ENCODE measurements around the gene NLGN1. TPM values are rescaled to one million over a fixed set of nuclear protein-coding genes. Genes with fewer than 3 reads are reported as not detected.

NLGN1 gene
- total and polyA plus RNA-seq, 2 of the 8 experiments (the other 6 are each of a cell fraction or from before 2014, with no cell fraction given) = 7.8 to 14.8 TPM

DNA sequence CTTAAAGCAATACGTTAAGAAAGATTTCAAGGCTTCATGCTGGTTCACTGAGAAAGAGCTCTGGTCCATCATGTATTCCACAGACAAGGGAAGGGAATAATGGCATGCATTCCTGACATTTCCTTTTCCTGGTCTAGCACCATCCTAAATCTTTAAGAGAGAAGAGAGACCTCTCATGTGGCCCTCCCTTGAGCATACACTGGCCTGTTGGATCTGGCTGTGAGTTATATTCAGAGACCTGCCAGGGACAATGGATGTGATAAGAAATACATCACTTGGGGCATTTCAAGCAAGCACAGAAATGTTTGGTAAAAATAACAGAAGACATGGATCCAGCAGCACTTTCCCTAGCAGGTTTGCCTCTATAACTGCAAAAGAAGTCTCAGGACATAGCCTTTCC, 507.8 kb downstream of the NLGN1 start:
- H2BK5ac ChIP-seq (ENCODE audit: low read depth, low read length) = no peak overlapping the region
- H3K27ac ChIP-seq (ENCODE audit: low read depth, low read length) = no peak overlapping the region
- no peak for FAIRE-seq
- no peak overlapping the region for H3K14ac ChIP-seq (ENCODE audit: insufficient read length)
- no peak overlapping the region; a peak in 1 of 7 replicates for H3K9ac ChIP-seq (replicated peaks in 1 of 4; ENCODE audit: extremely low read depth in 1 of 4, low read depth in 3 of 4, low read length in 3 of 4)
- 95% methylated on average over 1 of the region's 1 CpG; no CpG with 5 or more reads in 1 of the 2 experiments for WGBS, 2 experiments (ENCODE audit: extremely low coverage in 1 of 2, insufficient coverage in 1 of 2, insufficient read length in 1 of 2, insufficient replicate concordance in 2 of 2, low coverage in 1 of 2, low lambda C conversion rate in 2 of 2, missing lambda C conversion rate in 1 of 2)
- H3K27me3 ChIP-seq (replicated peaks in 1 of 4; ENCODE audit: control insufficient read depth in 3 of 4, extremely low read depth in 1 of 4, insufficient read depth in 3 of 4, low read length in 3 of 4) = no peaks in the 10 kb centered on the region
- H2BK20ac ChIP-seq (ENCODE audit: low read length) = no peak overlapping the region
- no peak overlapping the region for H2AFZ ChIP-seq (ENCODE audit: low read length)
- H3K79me1 ChIP-seq (ENCODE audit: low read depth, low read length) = no peaks in the 10 kb centered on the region
- no peak overlapping the region for H2AK5ac ChIP-seq (ENCODE audit: low read depth, low read length)
- no peak overlapping the region for H3K23ac ChIP-seq (ENCODE audit: insufficient read length)
- no peaks in the 10 kb centered on the region for H3K79me2 ChIP-seq (ENCODE audit: control insufficient read depth in 1 of 2, insufficient read depth in 2 of 2, low read length in 2 of 2)
- no peak overlapping the region for H4K5ac ChIP-seq (ENCODE audit: insufficient read length, low read depth, low read length)
- no peak overlapping the region for H4K8ac ChIP-seq (ENCODE audit: extremely low read depth, insufficient read depth, low read length)
- no peak overlapping the region for H3K4me3 ChIP-seq (ENCODE audit: extremely low read depth in 1 of 4, insufficient read depth in 2 of 4, low read depth in 3 of 4, low read length in 4 of 4)
- no peak for DNase-seq (ENCODE audit: low read depth in 1 of 2, low spot score in 2 of 2)
- no peaks in the 10 kb centered on the region for H3K4me1 ChIP-seq (replicated peaks in 1 of 4; ENCODE audit: control insufficient read depth in 3 of 4, insufficient read depth in 4 of 4, low read length in 3 of 4)
- no peak overlapping the region for H4K91ac ChIP-seq (replicated peaks; ENCODE audit: insufficient read length, low read length)
- no peak overlapping the region for H2BK120ac ChIP-seq (replicated peaks; ENCODE audit: low read depth, low read length)
- no peaks in the 10 kb centered on the region for H4K20me1 ChIP-seq (replicated peaks in 1 of 2; ENCODE audit: control insufficient read depth in 1 of 2, insufficient read depth in 2 of 2, low read length in 2 of 2)
- no peaks in the 10 kb centered on the region for H3K23me2 ChIP-seq (ENCODE audit: low read depth, low read length)
- H3K56ac ChIP-seq (replicated peaks; ENCODE audit: insufficient read length, low read depth, low read length) = no peak overlapping the region
- H2BK15ac ChIP-seq (ENCODE audit: low read length) = no peak overlapping the region
- POLR2A ChIA-PET (ENCODE audit: partially characterized antibody) = no interaction called here
- H3K36me3 ChIP-seq (ENCODE audit: control insufficient read depth in 2 of 4, insufficient read depth in 4 of 4, low read length in 3 of 4) = no peaks in the 10 kb centered on the region
- no peak overlapping the region for H3K4me2 ChIP-seq (ENCODE audit: insufficient read depth in 1 of 2, low read depth in 2 of 2, low read length in 2 of 2)
- H2BK12ac ChIP-seq (ENCODE audit: low read depth, low read length) = no peak overlapping the region
- no peak overlapping the region for H3K18ac ChIP-seq (ENCODE audit: extremely low read depth, low read length)
- CTCF ChIA-PET (ENCODE audit: partially characterized antibody) = interaction anchor here (1.0 to 1.1 kb wide), 2 partner anchors 78 to 140 kb away, joined by 3 read pairs; no protein-coding TSS in a partner anchor
- no peak overlapping the region for H3K4ac ChIP-seq (replicated peaks; ENCODE audit: insufficient read length, low read depth, low read length)
- no peaks in the 10 kb centered on the region for H3K9me3 ChIP-seq (ENCODE audit: insufficient read depth in 2 of 2, low read depth in 1 of 2, low read length in 1 of 2)
- TF ChIP-seq RNF2 (IDR thresholded peaks at IDR 0.05; ENCODE audit: borderline replicate concordance, low read depth, low read length, missing control alignments, poor library complexity, severe bottlenecking) (no peak), FOSL1 (IDR thresholded peaks at IDR 0.05; ENCODE audit: insufficient read depth, low read depth, low read length) (no peak), GABPA (IDR thresholded peaks at IDR 0.05; ENCODE audit: borderline replicate concordance, insufficient read depth, low read length) (no peak), POLR2A (IDR thresholded peaks at IDR 0.05; ENCODE audit: control extremely low read depth in 1 of 2, low read depth in 2 of 2, low read length in 2 of 2) (no peak), EP300 (IDR thresholded peaks at IDR 0.05; ENCODE audit: borderline replicate concordance in 1 of 2, low read depth in 2 of 2, low read length in 2 of 2) (no peak), SP4 (IDR thresholded peaks at IDR 0.05; ENCODE audit: low read length) (no peak), RBBP5 (IDR thresholded peaks at IDR 0.05; ENCODE audit: borderline replicate concordance, low read depth, low read length) (no peak), EGR1 (IDR thresholded peaks at IDR 0.05; ENCODE audit: borderline replicate concordance, low read depth, low read length) (no peak)
- TF ChIP-seq, protein P1, sequence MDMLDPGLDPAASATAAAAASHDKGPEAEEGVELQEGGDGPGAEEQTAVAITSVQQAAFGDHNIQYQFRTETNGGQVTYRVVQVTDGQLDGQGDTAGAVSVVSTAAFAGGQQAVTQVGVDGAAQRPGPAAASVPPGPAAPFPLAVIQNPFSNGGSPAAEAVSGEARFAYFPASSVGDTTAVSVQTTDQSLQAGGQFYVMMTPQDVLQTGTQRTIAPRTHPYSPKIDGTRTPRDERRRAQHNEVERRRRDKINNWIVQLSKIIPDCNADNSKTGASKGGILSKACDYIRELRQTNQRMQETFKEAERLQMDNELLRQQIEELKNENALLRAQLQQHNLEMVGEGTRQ (IDR thresholded peaks at IDR 0.05; ENCODE audit: low read length) = no peak
- TF ChIP-seq, protein P2, sequence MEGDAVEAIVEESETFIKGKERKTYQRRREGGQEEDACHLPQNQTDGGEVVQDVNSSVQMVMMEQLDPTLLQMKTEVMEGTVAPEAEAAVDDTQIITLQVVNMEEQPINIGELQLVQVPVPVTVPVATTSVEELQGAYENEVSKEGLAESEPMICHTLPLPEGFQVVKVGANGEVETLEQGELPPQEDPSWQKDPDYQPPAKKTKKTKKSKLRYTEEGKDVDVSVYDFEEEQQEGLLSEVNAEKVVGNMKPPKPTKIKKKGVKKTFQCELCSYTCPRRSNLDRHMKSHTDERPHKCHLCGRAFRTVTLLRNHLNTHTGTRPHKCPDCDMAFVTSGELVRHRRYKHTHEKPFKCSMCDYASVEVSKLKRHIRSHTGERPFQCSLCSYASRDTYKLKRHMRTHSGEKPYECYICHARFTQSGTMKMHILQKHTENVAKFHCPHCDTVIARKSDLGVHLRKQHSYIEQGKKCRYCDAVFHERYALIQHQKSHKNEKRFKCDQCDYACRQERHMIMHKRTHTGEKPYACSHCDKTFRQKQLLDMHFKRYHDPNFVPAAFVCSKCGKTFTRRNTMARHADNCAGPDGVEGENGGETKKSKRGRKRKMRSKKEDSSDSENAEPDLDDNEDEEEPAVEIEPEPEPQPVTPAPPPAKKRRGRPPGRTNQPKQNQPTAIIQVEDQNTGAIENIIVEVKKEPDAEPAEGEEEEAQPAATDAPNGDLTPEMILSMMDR (IDR thresholded peaks at IDR 0.05; ENCODE audit: control extremely low read depth in 1 of 3, insufficient read depth in 1 of 3, low read depth in 1 of 3, low read length in 3 of 3) = no peak
